ENCODE data around the gene AKT3. TPM values are rescaled to one million over a fixed set of nuclear protein-coding genes. Genes with fewer than 3 reads are reported as not detected.

AKT3 gene
- polyA plus RNA-seq, 2 of the 4 experiments (the other 2 are of a cell fraction), result 18.4 to 43.5 TPM

GRCh38 chr1:243718022-243718421 is 132.0 kb downstream of the AKT3 start:
- Histone ChIP-seq H3K4me3 (no peak overlapping the region), H3K27ac (no peak overlapping the region), H3K4me2 (no peak overlapping the region), H3K4me1 (peaks cover 24% of the 10 kb centered on the region), H3K9me3 (no peaks in the 10 kb centered on the region)
- TF ChIP-seq CTCF (IDR thresholded peaks at IDR 0.05) (no peak), HES2 (IDR thresholded peaks at IDR 0.05) (no peak), HOXB13 (CRISPR knock-in tag; IDR thresholded peaks at IDR 0.05; ENCODE audit: low read depth) (no peak), ZFP36 (IDR thresholded peaks at IDR 0.05; ENCODE audit: borderline replicate concordance, partially characterized antibody) (no peak), ZSCAN20 (CRISPR knock-in tag; IDR thresholded peaks at IDR 0.05) (no peak), BCL3 (IDR thresholded peaks at IDR 0.05) (no peak), MAZ (IDR thresholded peaks at IDR 0.05; ENCODE audit: borderline replicate concordance, low read depth, low read length) (no peak), CEBPB (IDR thresholded peaks at IDR 0.05) (no peak), PBX3 (IDR thresholded peaks at IDR 0.05) (no peak), ATOH8 (CRISPR knock-in tag; IDR thresholded peaks at IDR 0.05; ENCODE audit: low read depth) (no peak), ZNF302 (CRISPR knock-in tag; IDR thresholded peaks at IDR 0.05) (no peak), MYC (IDR thresholded peaks at IDR 0.05; ENCODE audit: borderline replicate concordance, low read length) (no peak), FOSB (CRISPR knock-in tag; IDR thresholded peaks at IDR 0.05) (no peak), POLR2A (IDR thresholded peaks at IDR 0.05; ENCODE audit: low read length) (no peak), NPAS2 (CRISPR knock-in tag; IDR thresholded peaks at IDR 0.05; ENCODE audit: borderline replicate concordance) (no peak), HDAC2 (IDR thresholded peaks at IDR 0.05) (no peak), NFE2L2 (conservative IDR thresholded peaks at IDR 0.05; ENCODE audit: low read length) (no peak)
- ATAC-seq (no peak), DNase-seq (ENCODE audit: low read depth in 1 of 2, low spot score in 1 of 2) (no peak), FAIRE-seq (no peak)
- CTCF ChIA-PET, result interaction anchor here (1.6 kb wide), 1 partner anchor 555 kb away, joined by 5 read pairs; no protein-coding TSS in a partner anchor
- 88% methylated on average over 2 of the region's 2 CpGs for WGBS (ENCODE audit: missing lambda C conversion rate)
- POLR2A ChIA-PET, result no interaction called here

- no peak for TF ChIP-seq JUN (IDR thresholded peaks at IDR 0.05)
- TF ChIP-seq E2F6 (IDR thresholded peaks at IDR 0.05; ENCODE audit: borderline replicate concordance, low read depth), result no peak
- no peak for TF ChIP-seq PHF8 (IDR thresholded peaks at IDR 0.05; ENCODE audit: borderline replicate concordance, low read depth)
- TF ChIP-seq BCL3 (IDR thresholded peaks at IDR 0.05), result no peak
- TF ChIP-seq FOSL2 (IDR thresholded peaks at IDR 0.05), result no peak
- no peak for TF ChIP-seq FOSL2 (CRISPR knock-in tag; IDR thresholded peaks at IDR 0.05)
- no peak for TF ChIP-seq HOXB5 (CRISPR knock-in tag; IDR thresholded peaks at IDR 0.05)
- TF ChIP-seq RFX5 (IDR thresholded peaks at IDR 0.05), result no peak
- TF ChIP-seq EHF (CRISPR knock-in tag; IDR thresholded peaks at IDR 0.05), result no peak
- TF ChIP-seq POLR2AphosphoS2 (conservative IDR thresholded peaks at IDR 0.05; ENCODE audit: low read length), result no peak
- TF ChIP-seq SREBF2 (IDR thresholded peaks at IDR 0.05), result no peak
- no peak for TF ChIP-seq TP53 (CRISPR knock-in tag; IDR thresholded peaks at IDR 0.05)
- TF ChIP-seq JUNB (IDR thresholded peaks at IDR 0.05), result no peak
- TF ChIP-seq CEBPB (IDR thresholded peaks at IDR 0.05), result no peak
- no peak for ATAC-seq
- WGBS (ENCODE audit: missing lambda C conversion rate), result 88% methylated on average over 1 of the region's 1 CpG
- H3K4me3 ChIP-seq, result no peak overlapping the region
- DNase-seq (ENCODE audit: low read depth in 1 of 2, low spot score in 1 of 2), result no peak
- peaks cover 31% of the 10 kb centered on the region for H3K4me1 ChIP-seq
- H3K4me2 ChIP-seq, result no peak overlapping the region
- no peaks in the 10 kb centered on the region for H3K9me3 ChIP-seq
- POLR2A ChIA-PET, result no interaction called here
- no peak overlapping the region for H3K27ac ChIP-seq
- FAIRE-seq, result no peak
- CTCF ChIA-PET, result interaction anchor here (0.6 to 1.0 kb wide), 2 partner anchors 28 to 583 kb away, joined by 3 read pairs; no protein-coding TSS in a partner anchor
Measured at GRCh38 chr1:243716906-243717305, 133.1 kb downstream of the AKT3 start.

Measured in A549 (cell line).